ENCODE measurements around the gene PRKCD.

Gene PRKCD

GRCh38 chr3:53229171-53229570, 68.2 kb downstream of the PRKCD start:
- TF ChIP-seq CTCF (IDR thresholded peaks at IDR 0.05; ENCODE audit: insufficient read depth, low read length, poor library complexity, severe bottlenecking): no peak
- no peak for DNase-seq (ENCODE audit: extremely low read depth, insufficient read length)
- peaks cover 68% of the 10 kb centered on the region for H3K36me3 ChIP-seq (ENCODE audit: control insufficient read depth, insufficient read depth, low read length)

GRCh38 chr3:53229606-53230005, 68.6 kb downstream of the PRKCD start:
- no peak for DNase-seq (ENCODE audit: extremely low read depth, insufficient read length)
- H3K36me3 ChIP-seq (ENCODE audit: control insufficient read depth, insufficient read depth, low read length): peaks cover 66% of the 10 kb centered on the region
- no peaks in the 10 kb centered on the region for H3K27me3 ChIP-seq (replicated peaks; ENCODE audit: control insufficient read depth, insufficient read depth, low read length)
- H3K4me3 ChIP-seq (replicated peaks; ENCODE audit: low read depth, low read length): no peak overlapping the region
- TF ChIP-seq CTCF (IDR thresholded peaks at IDR 0.05; ENCODE audit: insufficient read depth, low read length, poor library complexity, severe bottlenecking): no peak

More at GRCh38 chr3:53229171-53229570, 68.2 kb downstream of the PRKCD start:
- H3K4me3 ChIP-seq (replicated peaks; ENCODE audit: low read depth, low read length): no peak overlapping the region
- H3K27me3 ChIP-seq (replicated peaks; ENCODE audit: control insufficient read depth, insufficient read depth, low read length): no peaks in the 10 kb centered on the region

GRCh38 chr3:53230041-53230621, 69.1 kb downstream of the PRKCD start:
- TF ChIP-seq CTCF (IDR thresholded peaks at IDR 0.05; ENCODE audit: insufficient read depth, low read length, poor library complexity, severe bottlenecking): no peak
- Histone ChIP-seq H3K27me3 (replicated peaks; ENCODE audit: control insufficient read depth, insufficient read depth, low read length) (no peaks in the 10 kb centered on the region), H3K36me3 (ENCODE audit: control insufficient read depth, insufficient read depth, low read length) (peaks cover 61% of the 10 kb centered on the region), H3K4me3 (replicated peaks; ENCODE audit: low read depth, low read length) (no peak overlapping the region)
- DNase-seq (ENCODE audit: extremely low read depth, insufficient read length): no peak

DNA sequence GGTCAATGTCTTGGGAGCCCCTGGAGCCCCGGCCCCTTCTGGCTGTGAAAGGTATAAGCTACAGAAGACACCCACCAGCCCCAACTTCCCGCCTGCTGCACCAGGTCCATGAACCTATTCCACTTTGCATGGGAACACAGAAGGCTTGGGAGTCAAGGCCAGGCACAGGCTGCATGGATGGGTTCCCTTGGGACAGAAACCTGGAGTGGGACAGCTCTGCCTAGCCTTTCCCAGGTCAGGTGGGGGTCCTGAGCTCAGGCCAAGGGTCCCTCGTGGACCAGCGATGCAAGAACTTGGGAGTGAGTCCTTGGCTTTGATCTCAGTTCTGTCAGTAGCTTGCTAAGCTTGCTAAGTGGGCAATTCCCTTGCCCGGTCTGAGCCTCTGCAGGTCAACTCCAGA, 69.8 kb downstream of the PRKCD start:
- no peak for TF ChIP-seq CTCF (IDR thresholded peaks at IDR 0.05; ENCODE audit: insufficient read depth, low read length, poor library complexity, severe bottlenecking)
- no peaks in the 10 kb centered on the region for H3K27me3 ChIP-seq (replicated peaks; ENCODE audit: control insufficient read depth, insufficient read depth, low read length)
- peaks cover 60% of the 10 kb centered on the region for H3K36me3 ChIP-seq (ENCODE audit: control insufficient read depth, insufficient read depth, low read length)
- no peak for DNase-seq (ENCODE audit: extremely low read depth, insufficient read length)
- no peak overlapping the region for H3K4me3 ChIP-seq (replicated peaks; ENCODE audit: low read depth, low read length)

DNA sequence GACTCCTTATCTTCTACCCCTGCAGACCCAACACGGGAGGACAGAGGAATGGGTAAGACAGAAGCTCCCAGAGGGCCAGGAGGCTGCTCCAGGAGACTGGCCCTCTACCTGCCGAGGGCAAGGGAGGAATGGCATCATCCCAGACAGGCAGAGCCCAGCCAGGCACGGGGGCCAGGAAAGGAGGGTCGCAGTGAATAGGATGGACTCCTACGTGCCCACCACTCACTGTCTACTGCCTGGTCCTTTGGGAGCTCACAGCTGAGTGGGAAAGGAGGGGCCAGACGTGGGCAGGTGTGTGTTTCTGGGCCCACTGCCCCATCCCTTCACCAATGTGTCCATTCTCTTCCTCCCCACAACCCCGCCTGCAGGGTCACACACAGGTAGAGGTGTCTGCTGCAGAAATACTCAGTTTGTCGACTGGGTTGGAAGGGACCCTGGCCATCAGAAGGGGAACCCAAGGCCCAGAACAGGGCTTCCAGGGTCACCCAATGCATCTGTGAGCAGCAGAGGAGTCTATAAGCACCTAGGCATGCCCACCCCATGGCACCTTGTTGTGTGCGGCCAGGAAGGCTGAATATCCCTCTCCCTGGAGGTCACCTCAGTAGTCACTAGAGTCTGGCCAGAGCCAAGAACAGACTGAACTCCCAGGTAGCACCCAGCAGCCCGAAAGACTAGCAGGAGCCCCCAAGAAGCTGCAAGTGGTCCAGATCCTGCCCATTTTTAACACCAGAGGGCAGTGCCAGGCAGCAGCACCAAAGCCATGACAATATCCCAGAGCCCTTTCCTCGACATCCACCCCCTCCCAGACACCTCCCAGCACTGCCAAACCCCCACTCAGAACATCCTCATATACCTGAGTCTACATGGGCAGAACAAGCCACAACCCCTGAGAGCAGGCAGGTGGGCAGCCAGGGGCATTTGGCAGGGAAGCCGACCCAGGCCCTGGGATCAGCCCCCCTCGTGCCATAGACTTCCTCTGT, 70.8 kb downstream of the PRKCD start:
- Histone ChIP-seq H3K4me3 (replicated peaks; ENCODE audit: low read depth, low read length) (no peak overlapping the region), H3K36me3 (ENCODE audit: control insufficient read depth, insufficient read depth, low read length) (peaks cover 60% of the 10 kb centered on the region), H3K27me3 (replicated peaks; ENCODE audit: control insufficient read depth, insufficient read depth, low read length) (no peaks in the 10 kb centered on the region)
- no peak for TF ChIP-seq CTCF (IDR thresholded peaks at IDR 0.05; ENCODE audit: insufficient read depth, low read length, poor library complexity, severe bottlenecking)
- DNase-seq (ENCODE audit: extremely low read depth, insufficient read length): no peak

Measured in GM06990 (cell line).